ENCODE results near the gene B3GNT2.
"Not testable (repeated sequence)": the region's sequence is repeated elsewhere in the genome, so short reads cannot be mapped to it uniquely, and the experiment has no call there.

Gene B3GNT2

GRCh38 chr2:62238236-62238635 is 42.3 kb downstream of the B3GNT2 start:
- DNase-seq, result no peak

GRCh38 chr2:62240546-62240945 is 44.6 kb downstream of the B3GNT2 start:
- no peak for DNase-seq

- DNase-seq, result no peak
These were observed 48.1 kb downstream of the B3GNT2 start for GRCh38 chr2:62243983-62244382.

- no peak for DNase-seq
These were observed 52.3 kb downstream of the B3GNT2 start for GRCh38 chr2:62248226-62248625.

GRCh38 chr2:62250239-62250638 is 54.3 kb downstream of the B3GNT2 start:
- DNase-seq, result no peak

- DNase-seq, result no peak
These were observed 58.7 kb downstream of the B3GNT2 start for GRCh38 chr2:62254424-62255266.

GRCh38 chr2:62257466-62257865 is 61.6 kb downstream of the B3GNT2 start:
- DNase-seq, result no peak

GRCh38 chr2:62263076-62263715 is 67.3 kb downstream of the B3GNT2 start:
- no peak for DNase-seq

- no peak for DNase-seq
These were observed 68.3 kb downstream of the B3GNT2 start for GRCh38 chr2:62264186-62264585.

- no peak for DNase-seq
These were observed 69.2 kb downstream of the B3GNT2 start for GRCh38 chr2:62265106-62265505.

- DNase-seq, result no peak
These were observed 70.6 kb downstream of the B3GNT2 start for GRCh38 chr2:62266433-62267038.

- DNase-seq, result no peak
These were observed 71.8 kb downstream of the B3GNT2 start for GRCh38 chr2:62267696-62268095.

- DNase-seq, result not testable (repeated sequence)
These were observed 72.8 kb downstream of the B3GNT2 start for GRCh38 chr2:62268681-62269188.

- no peak for DNase-seq
These were observed 74.8 kb downstream of the B3GNT2 start for GRCh38 chr2:62270728-62271127.
